ENCODE measurements around the gene PTPN4.

The PTPN4 gene

GRCh38 chr2:119879502-119879901 is 119.8 kb downstream of the PTPN4 start:
- no peak for TF ChIP-seq CTCF (IDR thresholded peaks at IDR 0.05; ENCODE audit: insufficient read depth, low read depth, low read length, missing control alignments)
- DNase-seq (ENCODE audit: low read depth): no peak
- H3K4me3 ChIP-seq (ENCODE audit: low read depth, low read length): no peak overlapping the region

DNA sequence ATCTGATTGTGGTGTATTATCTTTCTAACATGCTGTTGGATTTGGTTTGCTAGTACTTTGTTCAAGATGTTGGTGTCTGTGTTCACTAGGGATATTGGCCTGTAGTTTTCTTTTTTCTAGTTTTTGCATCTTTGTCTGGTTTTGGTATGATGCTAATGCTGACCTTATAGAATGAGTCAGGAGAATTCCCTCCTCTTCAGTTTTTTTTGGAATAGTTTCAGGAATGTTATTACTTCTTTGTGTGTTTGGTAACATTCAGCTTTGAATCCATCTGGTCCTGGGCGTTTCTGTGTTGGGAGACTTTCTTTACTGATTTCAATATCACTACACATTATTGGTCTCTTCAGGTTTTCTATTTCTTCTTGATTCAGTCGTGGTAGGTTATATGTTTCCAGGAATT is 129.0 kb downstream of the PTPN4 start:
- no peak overlapping the region for H3K4me3 ChIP-seq (ENCODE audit: low read depth, low read length)
- DNase-seq (ENCODE audit: low read depth): no peak
- TF ChIP-seq CTCF (IDR thresholded peaks at IDR 0.05; ENCODE audit: insufficient read depth, low read depth, low read length, missing control alignments): no peak

DNA sequence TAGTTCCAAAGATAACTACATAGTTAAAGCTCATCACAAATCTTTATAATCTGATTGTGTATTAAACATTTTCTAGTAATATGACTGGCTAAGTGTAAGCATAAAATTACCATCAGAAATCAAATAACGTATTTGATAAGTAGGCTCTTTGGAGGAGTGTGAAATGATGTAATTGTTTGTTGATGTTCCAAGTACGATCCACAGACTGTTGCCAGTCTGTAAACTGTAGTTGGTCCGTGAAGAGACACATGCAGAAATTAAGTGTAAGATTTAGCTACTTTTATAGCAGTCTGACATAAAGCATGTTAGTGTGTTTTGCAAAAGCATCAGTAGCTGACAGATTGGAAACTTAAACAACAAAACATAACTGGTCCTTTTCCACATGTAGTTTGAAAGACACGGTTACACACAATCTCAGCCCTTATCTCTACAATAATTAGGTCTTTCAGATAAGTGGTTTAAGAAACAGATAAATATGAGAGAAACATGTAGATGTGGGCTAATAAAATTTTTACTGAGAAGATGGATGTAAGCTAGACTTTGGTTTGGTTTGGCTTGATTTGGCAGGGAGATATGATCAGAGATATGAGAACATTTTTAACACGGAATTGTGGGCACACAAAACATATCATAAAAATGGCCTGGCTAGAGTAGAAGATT is 138.1 kb downstream of the PTPN4 start:
- no peak overlapping the region for H3K4me3 ChIP-seq (ENCODE audit: low read depth, low read length)
- no peak for TF ChIP-seq CTCF (IDR thresholded peaks at IDR 0.05; ENCODE audit: insufficient read depth, low read depth, low read length, missing control alignments)
- DNase-seq (ENCODE audit: low read depth): no peak

DNA sequence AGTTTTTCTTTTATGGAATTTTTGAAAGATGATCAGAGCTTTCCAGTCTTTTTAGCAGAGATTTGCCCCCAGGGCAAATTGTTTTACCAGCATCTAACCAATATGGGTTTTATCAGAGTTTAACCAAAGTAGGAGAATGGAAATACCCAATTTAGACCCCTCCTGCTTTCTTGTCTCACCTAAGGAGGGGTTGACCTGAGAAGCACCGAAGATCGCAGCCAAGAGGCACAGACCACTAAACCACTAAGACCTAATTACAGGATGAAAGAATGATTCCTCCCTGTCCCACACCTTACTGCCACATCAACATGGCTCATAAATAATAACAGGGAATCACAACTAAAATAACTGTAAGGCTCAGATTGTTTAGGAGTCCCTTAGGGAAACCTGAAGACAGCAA is 141.3 kb downstream of the PTPN4 start:
- DNase-seq (ENCODE audit: low read depth): no peak
- no peak overlapping the region for H3K4me3 ChIP-seq (ENCODE audit: low read depth, low read length)
- no peak for TF ChIP-seq CTCF (IDR thresholded peaks at IDR 0.05; ENCODE audit: insufficient read depth, low read depth, low read length, missing control alignments)

DNA sequence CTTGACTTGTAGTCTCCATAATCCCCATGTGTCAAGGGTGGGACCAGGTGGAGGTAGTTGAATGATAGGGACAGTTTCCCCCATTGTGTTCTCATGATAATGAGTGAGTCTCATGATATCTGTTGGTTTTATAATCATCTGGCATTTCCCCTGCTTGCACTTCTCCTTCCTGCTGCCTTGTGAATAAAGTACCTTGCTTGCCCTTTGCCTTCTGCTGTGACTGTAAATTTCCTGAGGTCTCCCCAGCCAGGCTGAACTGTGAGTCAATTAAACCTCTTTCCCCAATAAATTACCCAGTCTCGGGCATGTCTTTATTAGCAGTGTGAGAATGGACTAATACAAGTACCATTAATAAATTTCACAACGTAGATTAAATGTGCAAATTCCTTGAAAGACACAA is 150.8 kb downstream of the PTPN4 start:
- H3K4me3 ChIP-seq (ENCODE audit: low read depth, low read length): no peak overlapping the region
- TF ChIP-seq CTCF (IDR thresholded peaks at IDR 0.05; ENCODE audit: insufficient read depth, low read depth, low read length, missing control alignments): no peak
- DNase-seq (ENCODE audit: low read depth): no peak

GRCh38 chr2:119914266-119914665 is 154.5 kb downstream of the PTPN4 start:
- no peak for TF ChIP-seq CTCF (IDR thresholded peaks at IDR 0.05; ENCODE audit: insufficient read depth, low read depth, low read length, missing control alignments)
- no peak for DNase-seq (ENCODE audit: low read depth)
- H3K4me3 ChIP-seq (ENCODE audit: low read depth, low read length): no peak overlapping the region

DNA sequence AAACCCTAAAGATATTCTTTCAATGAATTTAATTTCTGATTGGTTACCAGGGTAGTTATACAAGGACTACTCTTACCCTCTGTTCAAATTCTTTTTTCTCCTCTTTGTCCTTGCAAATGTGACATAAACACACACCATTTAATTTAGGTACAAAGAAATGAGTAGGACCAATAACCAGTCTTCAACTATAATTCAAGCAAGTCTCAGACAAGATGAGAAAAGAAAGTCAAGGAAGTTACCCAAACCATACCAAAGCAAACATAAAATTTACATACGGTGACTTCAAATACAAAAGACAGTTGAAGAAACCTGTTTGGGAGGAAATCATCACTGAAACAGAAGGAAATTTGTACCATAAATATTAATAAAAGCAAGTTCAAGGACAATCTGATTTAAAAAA is 162.1 kb downstream of the PTPN4 start:
- H3K4me3 ChIP-seq (ENCODE audit: low read depth, low read length): no peak overlapping the region
- TF ChIP-seq CTCF (IDR thresholded peaks at IDR 0.05; ENCODE audit: insufficient read depth, low read depth, low read length, missing control alignments): no peak
- DNase-seq (ENCODE audit: low read depth): no peak

Measured in GM12865 (cell line).